ENCODE measurements around the gene ITIH2. TPM values are rescaled to one million over a fixed set of nuclear protein-coding genes. Genes with fewer than 3 reads are reported as not detected.
"Not testable (repeated sequence)": the region's sequence is repeated elsewhere in the genome, so short reads cannot be mapped to it uniquely, and the experiment has no call there.

Gene ITIH2
- total and polyA plus RNA-seq, 3 donors from 2014 or later: 0.37 to 0.41 TPM; not detected in 1

DNA sequence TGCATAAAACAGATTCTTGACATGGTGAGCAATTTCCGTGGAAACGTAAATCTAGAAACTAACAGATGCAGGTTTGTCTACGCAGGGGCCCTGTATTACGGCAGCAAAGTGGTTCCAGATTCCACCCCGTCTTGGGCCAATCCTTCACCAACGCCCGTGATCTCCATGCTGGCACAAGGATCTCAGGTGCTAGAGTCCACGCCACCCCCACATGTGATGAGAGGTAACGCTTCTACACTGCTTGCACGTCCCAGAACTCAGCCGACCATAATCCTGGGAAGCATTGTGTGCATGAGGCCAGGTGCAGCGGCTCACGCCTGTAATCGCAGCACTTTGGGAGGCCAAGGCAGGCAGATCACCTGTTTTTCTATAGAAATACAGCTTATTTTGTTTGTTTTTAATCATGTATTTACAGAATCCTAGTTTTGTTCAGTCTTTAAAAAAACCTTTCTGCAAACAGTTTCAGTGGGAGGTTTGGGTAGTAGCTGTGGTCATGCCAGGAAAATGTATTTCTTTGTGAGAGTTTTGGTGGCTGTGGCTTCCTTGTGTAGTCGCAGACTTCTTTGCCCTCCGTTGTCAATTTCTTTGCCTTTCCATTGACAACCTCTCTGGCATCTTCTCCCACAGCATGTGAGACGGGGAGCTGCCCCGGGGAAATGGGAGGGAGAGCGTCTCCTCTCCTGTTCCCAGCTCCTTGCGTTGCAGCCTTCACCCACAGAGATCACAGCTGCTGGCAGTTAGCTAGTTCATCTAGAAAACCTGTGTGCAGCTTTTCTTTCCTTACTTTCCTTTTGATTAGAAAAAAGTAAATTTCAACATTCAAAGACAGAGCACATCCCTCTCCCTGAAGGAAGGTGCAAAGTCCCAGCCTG, 35.7 kb downstream of the ITIH2 start:
- H3K36me3 ChIP-seq (ENCODE audit: low read depth, missing control alignments): no peaks in the 10 kb centered on the region
- TF ChIP-seq POLR2A (IDR thresholded peaks at IDR 0.05): no peak
- no peaks in the 10 kb centered on the region for H3K27me3 ChIP-seq
- intact Hi-C loops (cut with DNase I; ENCODE audit: low total_unique reads): no loop called here
- H3K4me1 ChIP-seq: no peaks in the 10 kb centered on the region
- H3K27ac ChIP-seq: no peak overlapping the region
- no peaks in the 10 kb centered on the region for H3K9me3 ChIP-seq
- no peak overlapping the region for H3K4me3 ChIP-seq
- DNase-seq: no peak
- WGBS, 2 donors: 71 to 82% methylated on average over 20 of the region's 20 CpGs

GRCh38 chr10:7744307-7744706, 41.2 kb downstream of the ITIH2 start:
- Histone ChIP-seq H3K9me3 (no peaks in the 10 kb centered on the region), H3K4me3 (no peak overlapping the region), H3K27me3 (no peaks in the 10 kb centered on the region), H3K27ac (no peak overlapping the region), H3K36me3 (ENCODE audit: low read depth, missing control alignments) (no peaks in the 10 kb centered on the region), H3K4me1 (no peaks in the 10 kb centered on the region)
- TF ChIP-seq POLR2A (IDR thresholded peaks at IDR 0.05): no peak
- TF ChIP-seq, protein P1, sequence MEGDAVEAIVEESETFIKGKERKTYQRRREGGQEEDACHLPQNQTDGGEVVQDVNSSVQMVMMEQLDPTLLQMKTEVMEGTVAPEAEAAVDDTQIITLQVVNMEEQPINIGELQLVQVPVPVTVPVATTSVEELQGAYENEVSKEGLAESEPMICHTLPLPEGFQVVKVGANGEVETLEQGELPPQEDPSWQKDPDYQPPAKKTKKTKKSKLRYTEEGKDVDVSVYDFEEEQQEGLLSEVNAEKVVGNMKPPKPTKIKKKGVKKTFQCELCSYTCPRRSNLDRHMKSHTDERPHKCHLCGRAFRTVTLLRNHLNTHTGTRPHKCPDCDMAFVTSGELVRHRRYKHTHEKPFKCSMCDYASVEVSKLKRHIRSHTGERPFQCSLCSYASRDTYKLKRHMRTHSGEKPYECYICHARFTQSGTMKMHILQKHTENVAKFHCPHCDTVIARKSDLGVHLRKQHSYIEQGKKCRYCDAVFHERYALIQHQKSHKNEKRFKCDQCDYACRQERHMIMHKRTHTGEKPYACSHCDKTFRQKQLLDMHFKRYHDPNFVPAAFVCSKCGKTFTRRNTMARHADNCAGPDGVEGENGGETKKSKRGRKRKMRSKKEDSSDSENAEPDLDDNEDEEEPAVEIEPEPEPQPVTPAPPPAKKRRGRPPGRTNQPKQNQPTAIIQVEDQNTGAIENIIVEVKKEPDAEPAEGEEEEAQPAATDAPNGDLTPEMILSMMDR (IDR thresholded peaks at IDR 0.05): no peak
- no peak for DNase-seq
- intact Hi-C loops (cut with DNase I; ENCODE audit: low total_unique reads): no loop called here
- WGBS, 2 donors: 68 to 80% methylated on average over 8 of the region's 8 CpGs

GRCh38 chr10:7748637-7749036, 45.5 kb downstream of the ITIH2 start:
- H3K27ac ChIP-seq; H3K9me3 ChIP-seq; H3K4me1 ChIP-seq; DNase-seq; intact Hi-C loops (cut with DNase I; ENCODE audit: low total_unique reads); H3K27me3 ChIP-seq; H3K36me3 ChIP-seq (ENCODE audit: low read depth, missing control alignments); H3K4me3 ChIP-seq: not testable (repeated sequence)
- WGBS, 2 donors: 90 to 93% methylated on average over 7 of the region's 7 CpGs

DNA sequence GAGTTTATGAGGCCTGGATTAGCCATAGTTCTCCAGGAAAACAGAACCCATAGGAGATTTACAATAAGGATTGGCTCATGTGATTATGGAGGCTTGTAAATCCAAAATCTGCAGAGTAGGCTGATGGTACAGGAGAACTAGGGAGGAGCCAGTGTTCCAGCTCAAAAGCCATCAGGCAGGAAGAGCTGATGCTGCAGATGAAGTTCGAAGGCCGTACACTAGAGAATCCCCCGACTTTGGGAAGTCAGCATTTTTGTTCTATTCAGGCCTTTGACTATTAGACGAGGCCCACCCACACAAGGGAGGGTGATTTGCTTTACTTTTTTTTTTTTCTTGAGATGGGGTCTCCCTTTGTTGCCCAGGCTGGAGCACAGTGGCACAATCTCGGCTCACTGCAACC, 47.1 kb downstream of the ITIH2 start:
- H3K4me1 ChIP-seq: no peaks in the 10 kb centered on the region
- no peak for TF ChIP-seq POLR2A (IDR thresholded peaks at IDR 0.05)
- TF ChIP-seq, protein P1 (IDR thresholded peaks at IDR 0.05): no peak
- intact Hi-C loops (cut with DNase I; ENCODE audit: low total_unique reads): no loop called here
- DNase-seq: no peak
- H3K4me3 ChIP-seq: no peak overlapping the region
- H3K27me3 ChIP-seq: no peaks in the 10 kb centered on the region
- no peaks in the 10 kb centered on the region for H3K36me3 ChIP-seq (ENCODE audit: low read depth, missing control alignments)
- 93 to 96% methylated on average over 5 of the region's 5 CpGs for WGBS, 2 donors
- H3K27ac ChIP-seq: no peak overlapping the region
- no peaks in the 10 kb centered on the region for H3K9me3 ChIP-seq

DNA sequence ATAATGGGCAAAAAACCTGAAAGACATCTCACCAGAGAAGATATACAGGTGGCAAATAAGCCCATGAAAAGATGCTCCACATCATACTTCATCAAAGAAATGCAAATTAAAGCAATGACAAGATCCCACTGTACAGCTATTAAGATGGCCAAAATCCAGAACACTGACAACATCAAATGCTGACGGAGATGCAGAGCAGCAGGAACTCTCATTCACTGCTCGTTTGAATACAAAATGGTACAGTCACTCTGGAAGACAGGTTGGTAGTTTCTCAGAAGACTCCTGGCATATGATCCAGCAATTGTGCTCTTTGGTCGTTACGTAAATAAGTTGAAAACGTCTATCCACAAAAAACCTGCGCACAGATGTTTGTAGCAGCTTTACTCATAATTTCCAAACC, 49.1 kb downstream of the ITIH2 start:
- H3K4me1 ChIP-seq: no peaks in the 10 kb centered on the region
- no peak for DNase-seq
- H3K27ac ChIP-seq: no peak overlapping the region
- no peak overlapping the region for H3K4me3 ChIP-seq
- intact Hi-C loops (cut with DNase I; ENCODE audit: low total_unique reads): no loop called here
- no peaks in the 10 kb centered on the region for H3K27me3 ChIP-seq
- H3K9me3 ChIP-seq: no peaks in the 10 kb centered on the region
- WGBS, 2 donors: 92 to 94% methylated on average over 6 of the region's 6 CpGs
- TF ChIP-seq POLR2A (IDR thresholded peaks at IDR 0.05): no peak
- TF ChIP-seq, protein P1 (IDR thresholded peaks at IDR 0.05): no peak
- H3K36me3 ChIP-seq (ENCODE audit: low read depth, missing control alignments): no peaks in the 10 kb centered on the region

DNA sequence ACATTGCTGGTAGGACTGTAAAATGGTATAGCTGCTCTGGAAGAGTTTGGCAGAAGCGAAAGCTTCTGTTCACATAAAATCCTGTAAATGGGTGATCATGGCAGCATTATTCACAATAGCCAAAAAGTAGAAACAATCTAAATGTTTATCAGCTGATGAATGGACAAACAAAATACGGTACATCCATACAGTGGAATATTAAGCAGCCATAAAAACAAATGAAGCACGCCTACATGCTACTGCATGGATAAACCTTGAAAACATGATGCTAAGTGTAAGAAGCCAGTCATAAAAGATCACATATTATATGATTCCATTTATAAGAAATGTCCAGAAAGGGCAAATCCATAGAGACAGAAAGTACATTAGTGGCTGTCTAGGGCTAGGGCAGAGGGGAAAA, 52.0 kb downstream of the ITIH2 start:
- no peak overlapping the region for H3K4me3 ChIP-seq
- DNase-seq: no peak
- no peak overlapping the region for H3K27ac ChIP-seq
- H3K27me3 ChIP-seq: no peaks in the 10 kb centered on the region
- H3K4me1 ChIP-seq: no peaks in the 10 kb centered on the region
- 95 to 99% methylated on average over 3 of the region's 3 CpGs for WGBS, 2 donors
- TF ChIP-seq, protein P1 (IDR thresholded peaks at IDR 0.05): no peak
- no peak for TF ChIP-seq POLR2A (IDR thresholded peaks at IDR 0.05)
- intact Hi-C loops (cut with DNase I; ENCODE audit: low total_unique reads): no loop called here
- no peaks in the 10 kb centered on the region for H3K36me3 ChIP-seq (ENCODE audit: low read depth, missing control alignments)
- H3K9me3 ChIP-seq: no peaks in the 10 kb centered on the region

Measured in testis (tissue), 3 donors.